Breast epithelium (tissue), 3 donors: ENCODE measurements around the gene PSMB4.

Source experiments
- POLR2A ChIP-seq: fragments of 450-650 bp; IDR thresholded peaks from one replicate; pipeline ENCODE4 v1.6.1; 2016; ENCODE audit warnings: antibody characterized with exemption, mild to moderate bottlenecking, moderate library complexity
- TF ChIP-seq, protein P1 (sequence below), 3 donors: fragments of 450-650 bp; IDR thresholded peaks; one replicate each; pipeline ENCODE4 v1.5.1; 2016 to 2017; ENCODE audit warnings: antibody characterized with exemption in 3 of 3, mild to moderate bottlenecking in 3 of 3, moderate library complexity in 3 of 3

DNA sequence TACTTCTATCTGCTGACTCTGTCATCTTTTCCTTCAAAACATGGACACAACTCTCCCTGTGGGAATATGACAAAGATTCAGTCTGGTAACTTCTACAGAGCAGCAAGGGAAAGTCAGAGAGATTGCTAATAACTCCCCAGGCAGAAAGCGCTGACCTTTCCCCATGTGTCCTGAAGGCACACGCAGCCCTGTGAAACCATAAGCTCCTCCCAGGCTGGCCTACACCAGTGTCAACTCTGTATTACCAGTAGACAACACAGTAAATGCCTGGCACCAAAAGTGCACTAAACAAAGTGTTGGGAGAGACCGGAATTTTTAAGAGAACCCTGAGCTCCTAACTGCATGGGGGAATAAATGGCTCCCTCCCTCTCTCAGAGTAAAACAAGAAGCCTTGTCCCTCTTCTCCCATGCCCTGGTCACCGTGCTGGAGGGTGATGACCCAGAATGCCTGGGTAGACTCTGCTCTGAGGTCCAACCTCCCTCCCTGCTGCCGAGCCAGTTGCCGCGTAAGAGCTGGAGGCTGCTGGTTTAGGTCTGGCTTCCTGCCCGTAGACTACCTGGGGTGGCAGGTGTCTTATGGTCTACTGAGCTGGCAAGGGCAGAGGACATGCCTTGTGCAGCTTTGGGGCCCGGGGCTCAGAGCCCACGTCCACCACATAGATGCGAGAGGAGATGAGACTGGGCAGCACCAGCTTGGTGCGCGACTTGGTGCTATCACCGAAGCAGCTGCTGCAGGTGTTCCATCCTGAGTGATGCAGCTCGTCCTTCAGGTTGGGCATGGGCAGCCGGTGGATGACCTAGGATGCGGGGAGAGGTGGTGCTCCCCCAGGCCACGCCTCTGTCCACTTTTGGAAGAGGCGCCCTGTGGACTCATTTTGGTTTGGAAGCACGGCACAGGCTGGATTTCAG lies 30.7 kb upstream of the PSMB4 start:
- TF ChIP-seq, protein P1, sequence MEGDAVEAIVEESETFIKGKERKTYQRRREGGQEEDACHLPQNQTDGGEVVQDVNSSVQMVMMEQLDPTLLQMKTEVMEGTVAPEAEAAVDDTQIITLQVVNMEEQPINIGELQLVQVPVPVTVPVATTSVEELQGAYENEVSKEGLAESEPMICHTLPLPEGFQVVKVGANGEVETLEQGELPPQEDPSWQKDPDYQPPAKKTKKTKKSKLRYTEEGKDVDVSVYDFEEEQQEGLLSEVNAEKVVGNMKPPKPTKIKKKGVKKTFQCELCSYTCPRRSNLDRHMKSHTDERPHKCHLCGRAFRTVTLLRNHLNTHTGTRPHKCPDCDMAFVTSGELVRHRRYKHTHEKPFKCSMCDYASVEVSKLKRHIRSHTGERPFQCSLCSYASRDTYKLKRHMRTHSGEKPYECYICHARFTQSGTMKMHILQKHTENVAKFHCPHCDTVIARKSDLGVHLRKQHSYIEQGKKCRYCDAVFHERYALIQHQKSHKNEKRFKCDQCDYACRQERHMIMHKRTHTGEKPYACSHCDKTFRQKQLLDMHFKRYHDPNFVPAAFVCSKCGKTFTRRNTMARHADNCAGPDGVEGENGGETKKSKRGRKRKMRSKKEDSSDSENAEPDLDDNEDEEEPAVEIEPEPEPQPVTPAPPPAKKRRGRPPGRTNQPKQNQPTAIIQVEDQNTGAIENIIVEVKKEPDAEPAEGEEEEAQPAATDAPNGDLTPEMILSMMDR (IDR thresholded peaks at IDR 0.05): no peak
- no peak for TF ChIP-seq POLR2A
